Esophagus squamous epithelium (tissue), 5 donors: ENCODE data around the gene AFDN. TPM values are rescaled to one million over a fixed set of nuclear protein-coding genes. Genes with fewer than 3 reads are reported as not detected.

Source experiments
- DNase-seq: peaks from one replicate; lab custom pipeline; 2025; lab: John Stamatoyannopoulos, UW
- H3K27ac ChIP-seq, 4 donors: fragments of 200-600 bp; sonication (generic); one replicate each; pipeline ENCODE4 v1.5.1; 2016 to 2019; ENCODE audit warnings: mild to moderate bottlenecking in 1 of 4
- H3K27me3 ChIP-seq, 4 donors: fragments of 200-600 bp; sonication (generic); 1 replicate in 3 of 4; 2 replicates in 1 of 4; pipeline versions ENCODE4 v1.5.1 to v1.6.0; 2017 to 2021; ENCODE audit warnings: antibody characterized with exemption in 1 of 4
- H3K36me3 ChIP-seq, 3 donors: fragments of 200-600 bp; sonication (generic); one replicate each; pipeline ENCODE4 v1.5.1; 2016 to 2019
- H3K4me1 ChIP-seq, 3 donors: fragments of 200-600 bp; sonication (generic); one replicate each; pipeline ENCODE4 v1.5.1; 2017 to 2019
- H3K4me3 ChIP-seq, 4 donors: fragments of 200-600 bp; sonication (generic); 1 replicate in 3 of 4; 2 replicates in 1 of 4; pipeline ENCODE4 v1.5.1; 2016 to 2019; ENCODE audit warnings: mild to moderate bottlenecking in 2 of 4, moderate library complexity in 1 of 4
- H3K9me3 ChIP-seq, 3 donors: fragments of 200-600 bp; sonication (generic); one replicate each; pipeline ENCODE4 v1.5.1; 2016 to 2019
- POLR2A ChIP-seq, 4 donors: fragments of 450-650 bp; IDR thresholded peaks; one replicate each; pipeline ENCODE4 v1.6.1; 2017; ENCODE audit warnings: antibody characterized with exemption in 4 of 4, mild to moderate bottlenecking in 4 of 4, moderate library complexity in 3 of 4
- WGBS, 2 donors: methylation state at CpG; one replicate each; pipeline ENCODE4 v1.1.5; 2018; 5-methylcytosine and 5-hydroxymethylcytosine counted together
- intact Hi-C: fragments of 100-400 bp; cut with DNase I; formaldehyde crosslinking; loops from one replicate; pipeline ENCODE4 v1.15.0; 2022
- total RNA-seq, 4 donors: library from RNA; depleted of rRNA; stranded (reverse); fragments of >200 nt; gene quantifications; one replicate each; pipeline ENCODE4 v1.1.0, GENCODE V29; 2016
- TF ChIP-seq, protein P1 (sequence below), 6 experiments: fragments of 450-650 bp in 4 of 6; fragments of 200-600 bp in 2 of 6; sonication (generic) in 2 of 6; IDR thresholded peaks; one replicate each; pipeline ENCODE4 v1.5.1; 2016 to 2019; ENCODE audit warnings: antibody characterized with exemption in 6 of 6, mild to moderate bottlenecking in 4 of 6, moderate library complexity in 4 of 6
- donor health status: DM: yes; HTN: yes; CAD: no.

AFDN gene
- total RNA-seq, 4 donors from 2014 or later = 93.8 to 250 (median 204) TPM

GRCh38 chr6:167976708-167977107 is 150.0 kb downstream of the AFDN start:
- Histone ChIP-seq H3K36me3 (peaks cover 0 to 7% (median 0%) of the 10 kb centered on the region in 3 donors), H3K27me3 (peaks cover 0 to 3% (median 0%) of the 10 kb centered on the region in 4 donors), H3K9me3 (no peaks in the 10 kb centered on the region), H3K4me1 (peaks cover 0 to 9% (median 0%) of the 10 kb centered on the region in 3 donors), H3K4me3 (no peak overlapping the region), H3K27ac (no peak overlapping the region)
- TF ChIP-seq POLR2A (IDR thresholded peaks at IDR 0.05) = no peak
- TF ChIP-seq, protein P1, sequence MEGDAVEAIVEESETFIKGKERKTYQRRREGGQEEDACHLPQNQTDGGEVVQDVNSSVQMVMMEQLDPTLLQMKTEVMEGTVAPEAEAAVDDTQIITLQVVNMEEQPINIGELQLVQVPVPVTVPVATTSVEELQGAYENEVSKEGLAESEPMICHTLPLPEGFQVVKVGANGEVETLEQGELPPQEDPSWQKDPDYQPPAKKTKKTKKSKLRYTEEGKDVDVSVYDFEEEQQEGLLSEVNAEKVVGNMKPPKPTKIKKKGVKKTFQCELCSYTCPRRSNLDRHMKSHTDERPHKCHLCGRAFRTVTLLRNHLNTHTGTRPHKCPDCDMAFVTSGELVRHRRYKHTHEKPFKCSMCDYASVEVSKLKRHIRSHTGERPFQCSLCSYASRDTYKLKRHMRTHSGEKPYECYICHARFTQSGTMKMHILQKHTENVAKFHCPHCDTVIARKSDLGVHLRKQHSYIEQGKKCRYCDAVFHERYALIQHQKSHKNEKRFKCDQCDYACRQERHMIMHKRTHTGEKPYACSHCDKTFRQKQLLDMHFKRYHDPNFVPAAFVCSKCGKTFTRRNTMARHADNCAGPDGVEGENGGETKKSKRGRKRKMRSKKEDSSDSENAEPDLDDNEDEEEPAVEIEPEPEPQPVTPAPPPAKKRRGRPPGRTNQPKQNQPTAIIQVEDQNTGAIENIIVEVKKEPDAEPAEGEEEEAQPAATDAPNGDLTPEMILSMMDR (IDR thresholded peaks at IDR 0.05) = no peak
- 89 to 93% methylated on average over 8 to 10 of the region's 27 CpGs for WGBS, 2 donors
- intact Hi-C loops = no loop called here
- no peak for DNase-seq

- DNase-seq = no peak
- Histone ChIP-seq H3K4me3 (no peak overlapping the region), H3K27ac (no peak overlapping the region), H3K27me3 (peaks cover 0 to 3% (median 0%) of the 10 kb centered on the region in 4 donors), H3K36me3 (no peaks in the 10 kb centered on the region), H3K9me3 (no peaks in the 10 kb centered on the region), H3K4me1 (peaks cover 0 to 9% (median 0%) of the 10 kb centered on the region in 3 donors)
- intact Hi-C loops = no loop called here
- 89 to 93% methylated on average over 13 to 20 of the region's 43 CpGs for WGBS, 2 donors
- TF ChIP-seq, protein P1 (IDR thresholded peaks at IDR 0.05) = no peak
- TF ChIP-seq POLR2A (IDR thresholded peaks at IDR 0.05) = no peak
These were observed 151.2 kb downstream of the AFDN start for GRCh38 chr6:167977717-167978467.

DNA sequence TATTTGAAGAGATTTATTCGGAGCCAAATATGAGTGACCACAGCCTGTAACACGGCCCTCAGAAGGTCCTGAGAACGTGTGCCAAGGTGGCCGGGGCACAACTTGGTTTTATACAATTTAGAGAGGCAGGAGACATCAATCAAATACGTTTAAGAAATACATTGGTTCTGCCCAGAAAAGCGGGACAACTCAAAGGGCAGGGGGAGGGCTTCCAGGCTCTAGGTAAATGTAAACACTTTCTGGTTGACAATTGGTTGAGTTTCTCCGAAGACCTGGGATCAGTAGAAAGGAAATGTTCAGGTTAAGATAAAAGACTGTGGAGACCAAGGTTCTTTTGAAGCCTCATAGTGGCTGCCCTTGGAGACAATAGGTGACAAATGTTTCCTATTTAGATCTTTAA is 151.9 kb downstream of the AFDN start:
- WGBS, 2 donors = 71% methylated on average over 7 of the region's 7 CpGs
- H3K4me3 ChIP-seq = no peak overlapping the region
- H3K36me3 ChIP-seq = no peaks in the 10 kb centered on the region
- H3K27ac ChIP-seq = no peak overlapping the region
- TF ChIP-seq, protein P1 (IDR thresholded peaks at IDR 0.05) = no peak
- TF ChIP-seq POLR2A (IDR thresholded peaks at IDR 0.05) = no peak
- peaks cover 0 to 9% (median 0%) of the 10 kb centered on the region in 3 donors for H3K4me1 ChIP-seq
- peaks cover 0 to 3% (median 0%) of the 10 kb centered on the region in 4 donors for H3K27me3 ChIP-seq
- intact Hi-C loops = no loop called here
- H3K9me3 ChIP-seq = no peaks in the 10 kb centered on the region
- no peak for DNase-seq

GRCh38 chr6:167979436-167980139 is 152.9 kb downstream of the AFDN start:
- no peak for TF ChIP-seq POLR2A (IDR thresholded peaks at IDR 0.05)
- TF ChIP-seq, protein P1 (IDR thresholded peaks at IDR 0.05) = no peak
- intact Hi-C loops = no loop called here
- Histone ChIP-seq H3K27ac (no peak overlapping the region), H3K4me3 (no peak overlapping the region), H3K4me1 (peaks cover 0 to 8% (median 0%) of the 10 kb centered on the region in 3 donors), H3K9me3 (no peaks in the 10 kb centered on the region), H3K27me3 (peaks cover 0 to 3% (median 0%) of the 10 kb centered on the region in 4 donors), H3K36me3 (no peaks in the 10 kb centered on the region)
- no peak for DNase-seq
- 84 to 87% methylated on average over 10 to 11 of the region's 12 CpGs for WGBS, 2 donors
